Non-pigmented ciliary epithelial cell (primary cell): ENCODE results near the gene PTH2.
"Not testable (repeated sequence)": the region's sequence is repeated elsewhere in the genome, so short reads cannot be mapped to it uniquely, and the experiment has no call there.

Experiments used
- DNase-seq: peaks from one replicate; pipeline ENCODE4 v3.0.0-alpha.2; 2010; ENCODE audit warnings: low read depth

Gene PTH2

GRCh38 chr19:49378512-49378911 is 44.7 kb downstream of the PTH2 start:
- no peak for DNase-seq

- no peak for DNase-seq
Measured at GRCh38 chr19:49374665-49375434, 48.4 kb downstream of the PTH2 start.

- DNase-seq = not testable (repeated sequence)
Measured at GRCh38 chr19:49373174-49373573, 50.1 kb downstream of the PTH2 start.
